Activated CD4-positive, alpha-beta T cell treated with anti-CD3 and anti-CD28 coated beads for 48 hours (primary cell): Measurements from ENCODE around the gene PARL.
A peak's percentile ranks its signal among the peaks of the same experiment; 100 is the strongest.

Experiments used
- DNase-seq: peaks from one replicate; pipeline ENCODE4 v3.0.0-alpha.2; 2020

Gene PARL, protein sequence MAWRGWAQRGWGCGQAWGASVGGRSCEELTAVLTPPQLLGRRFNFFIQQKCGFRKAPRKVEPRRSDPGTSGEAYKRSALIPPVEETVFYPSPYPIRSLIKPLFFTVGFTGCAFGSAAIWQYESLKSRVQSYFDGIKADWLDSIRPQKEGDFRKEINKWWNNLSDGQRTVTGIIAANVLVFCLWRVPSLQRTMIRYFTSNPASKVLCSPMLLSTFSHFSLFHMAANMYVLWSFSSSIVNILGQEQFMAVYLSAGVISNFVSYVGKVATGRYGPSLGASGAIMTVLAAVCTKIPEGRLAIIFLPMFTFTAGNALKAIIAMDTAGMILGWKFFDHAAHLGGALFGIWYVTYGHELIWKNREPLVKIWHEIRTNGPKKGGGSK

DNA sequence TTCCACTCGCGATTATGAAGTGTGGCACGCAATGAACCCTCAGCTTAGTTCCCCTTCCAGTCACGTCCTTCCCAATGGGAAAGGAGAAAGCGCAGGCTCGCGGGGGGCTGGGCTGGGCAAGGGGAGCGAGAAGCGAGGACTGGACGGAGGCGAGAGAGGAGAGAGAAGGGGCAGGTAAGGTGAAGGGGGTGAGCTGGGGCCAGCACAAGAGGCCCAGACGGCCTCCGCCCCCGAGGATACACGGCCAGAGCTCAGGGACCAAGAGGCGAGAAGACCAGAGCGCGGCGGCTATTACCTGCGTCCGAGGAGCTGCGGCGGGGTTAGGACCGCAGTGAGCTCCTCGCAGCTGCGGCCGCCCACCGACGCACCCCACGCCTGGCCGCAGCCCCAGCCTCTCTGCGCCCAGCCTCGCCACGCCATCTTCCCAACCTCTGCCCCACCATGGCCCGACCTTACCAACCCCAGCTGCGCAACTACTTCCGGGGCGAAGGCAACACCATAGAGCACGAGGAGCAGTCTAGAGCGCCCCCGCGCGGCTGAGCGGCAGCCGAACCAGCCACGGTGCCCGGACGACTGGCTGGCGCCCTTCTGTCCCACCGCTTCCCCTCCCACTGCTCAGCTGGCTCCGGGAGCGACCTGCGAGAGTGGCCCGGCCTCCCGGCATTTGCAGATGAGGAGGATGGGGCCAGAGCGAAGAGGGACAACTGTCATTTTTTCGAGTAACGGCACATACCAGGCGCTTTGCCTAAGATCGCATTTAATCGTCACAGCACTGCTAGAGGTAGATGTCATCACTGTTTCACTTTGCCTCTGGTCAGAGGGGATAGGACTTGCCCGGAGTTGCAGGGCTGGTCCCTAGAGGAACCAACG lies at the start of gene PARL:
TSS of gene PARL (minus strand) at position 454 of the 870 bp plus-strand sequence. CDS start at position 420, 34 bp downstream.
- DNase-seq: peak; percentile 98

DNA sequence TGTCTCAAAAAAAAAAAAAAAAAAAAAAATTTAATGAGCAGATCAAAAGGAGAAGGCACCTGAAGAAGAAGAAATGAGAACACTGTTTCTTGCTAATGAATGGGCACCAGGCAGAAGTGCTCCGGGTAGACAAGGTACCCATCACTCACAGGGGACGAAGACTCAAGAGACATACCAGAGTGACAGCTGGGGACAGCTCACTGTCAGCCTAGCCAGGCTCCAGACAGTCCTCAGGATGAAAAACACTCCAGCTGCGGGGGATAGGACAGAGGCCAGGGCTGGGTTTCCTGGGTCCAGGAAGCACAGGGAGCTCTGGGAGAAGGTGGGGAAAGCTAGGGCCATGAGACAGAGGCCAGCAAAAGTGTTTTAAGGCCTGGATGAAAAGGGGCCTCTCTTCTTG lies 48.5 kb upstream of the PARL start:
- no peak for DNase-seq

DNA sequence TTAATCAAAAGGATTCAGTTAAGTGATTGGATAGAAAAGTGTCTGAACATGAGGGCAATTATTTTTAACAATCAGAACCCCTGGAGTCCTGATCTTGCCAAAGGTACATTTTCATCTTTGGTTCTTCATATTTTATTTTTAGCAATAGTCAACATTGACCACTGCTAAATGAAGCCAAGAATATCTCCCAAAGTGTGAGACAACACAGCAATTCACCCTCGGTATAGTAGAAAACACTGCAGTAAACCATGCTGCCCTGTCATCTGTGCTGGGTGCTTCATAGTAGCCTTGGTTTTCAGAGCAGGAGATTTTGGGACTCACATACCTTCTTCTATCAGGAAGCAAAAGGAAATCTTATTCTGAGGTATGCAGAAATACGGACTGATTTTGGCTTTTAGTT lies 47.2 kb upstream of the PARL start:
- DNase-seq: no peak

DNA sequence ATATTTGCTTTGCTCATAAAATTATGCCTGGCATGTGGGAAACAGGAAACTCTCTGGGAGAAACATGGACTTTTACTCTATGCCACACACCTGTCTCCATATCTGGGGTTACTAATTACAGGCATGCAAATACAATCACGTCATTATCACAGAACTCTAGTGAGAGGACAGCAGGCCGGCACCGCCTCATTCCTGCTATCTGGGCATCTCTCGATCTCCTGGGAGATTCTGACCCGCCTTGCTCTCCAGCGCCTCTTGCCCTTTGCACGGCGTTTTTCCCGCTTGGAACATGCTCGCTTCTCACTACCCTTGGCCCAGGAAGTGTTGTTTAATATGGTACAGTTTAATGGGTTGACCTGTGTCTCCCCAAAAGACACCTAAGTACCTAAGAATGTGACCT lies 45.4 kb upstream of the PARL start:
- no peak for DNase-seq

DNA sequence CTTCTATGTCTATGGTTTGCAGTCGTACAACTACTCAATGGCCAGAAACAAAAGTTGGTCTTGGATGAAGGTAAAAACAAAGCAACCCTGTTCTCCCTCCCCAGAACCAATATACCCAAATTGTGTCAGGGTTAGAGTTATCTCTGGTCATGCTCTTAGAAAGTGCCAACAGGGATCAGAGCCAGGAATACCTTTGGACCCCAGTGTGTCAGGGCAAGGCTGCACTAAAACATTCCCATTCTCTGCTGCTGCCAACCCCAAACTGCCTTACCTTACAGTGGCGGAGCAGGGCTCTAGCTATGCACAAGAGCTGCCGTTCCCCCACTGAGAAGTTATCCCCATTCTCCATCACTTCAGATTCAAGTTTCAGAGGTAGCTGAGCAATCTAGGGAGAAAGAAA lies 42.4 kb upstream of the PARL start:
- DNase-seq: no peak

DNA sequence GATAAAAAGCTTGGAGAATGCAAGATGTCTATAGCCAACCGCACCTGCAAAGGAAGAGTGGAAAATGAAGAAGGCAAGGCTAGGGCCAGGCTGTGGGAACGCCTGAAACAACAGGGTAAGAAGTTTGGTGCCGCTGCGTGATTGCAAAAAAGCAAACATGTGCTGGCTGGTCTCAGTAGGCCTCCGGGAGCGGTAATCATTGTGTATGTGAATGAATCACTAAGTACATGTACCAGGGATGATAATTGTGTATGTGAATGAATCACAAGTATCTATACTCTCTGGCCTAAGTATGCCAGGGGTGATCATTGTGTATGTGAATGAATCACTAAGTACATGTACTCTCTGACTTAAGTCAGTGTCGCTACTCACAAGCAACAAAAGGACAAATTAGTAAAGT lies 40.3 kb upstream of the PARL start:
- DNase-seq: no peak

DNA sequence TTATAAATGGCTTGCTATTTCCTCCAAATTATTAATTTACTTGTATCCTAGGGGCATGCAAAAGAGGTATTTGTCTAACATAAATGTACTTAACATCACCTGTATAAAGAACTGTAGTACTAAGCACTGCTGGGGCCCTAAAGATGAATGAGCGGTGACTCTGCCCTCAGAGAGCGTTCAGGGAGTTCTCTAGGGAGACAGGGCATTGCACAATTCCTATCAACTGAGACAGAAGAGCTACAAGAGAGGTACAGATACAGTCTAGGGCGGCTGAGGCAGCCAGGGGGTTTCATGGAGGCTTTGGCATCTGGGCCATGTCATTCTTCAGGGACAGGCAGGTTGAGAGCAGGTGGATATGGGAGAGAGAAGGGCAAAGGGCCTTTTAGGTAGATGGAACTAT lies 39.9 kb upstream of the PARL start:
- DNase-seq: no peak

DNA sequence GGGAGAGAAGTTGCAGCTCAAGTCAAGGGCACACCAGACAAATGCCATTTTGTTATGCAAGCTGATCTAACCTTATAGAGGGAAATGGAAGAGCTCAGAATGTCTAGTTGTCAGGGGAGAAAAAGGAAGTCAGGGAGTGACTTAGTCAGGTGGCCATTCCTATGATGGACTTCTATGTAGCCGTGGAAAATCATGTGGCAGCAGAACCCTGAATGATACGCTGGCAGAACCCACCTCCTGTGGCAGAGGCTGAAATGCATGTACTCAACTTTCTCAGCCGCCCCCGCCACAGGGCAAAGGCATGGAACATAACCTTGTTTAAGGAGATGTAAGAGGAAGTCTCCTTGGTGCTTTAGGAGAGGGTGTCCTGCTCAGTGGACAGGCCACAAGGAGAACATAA lies 37.7 kb upstream of the PARL start:
- no peak for DNase-seq

DNA sequence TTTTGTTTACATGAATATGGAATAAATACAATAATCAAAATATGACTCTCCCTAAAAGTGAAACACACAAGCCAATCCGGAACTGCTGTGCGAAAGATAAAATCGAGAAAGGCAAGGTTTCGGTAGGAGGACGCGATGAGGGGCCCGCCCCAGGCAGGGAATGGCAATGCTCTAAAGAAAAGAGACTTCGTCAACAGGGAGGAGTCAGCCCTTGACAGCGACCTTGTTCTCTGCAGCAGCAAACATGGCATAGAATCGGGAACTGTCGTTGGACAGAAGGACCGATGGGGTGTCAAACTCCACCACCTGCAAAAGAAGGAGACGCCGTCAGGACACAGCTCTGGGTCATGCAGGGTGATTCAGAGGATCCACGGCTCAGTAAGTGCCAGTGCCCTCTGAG lies 36.4 kb upstream of the PARL start:
- DNase-seq: no peak

DNA sequence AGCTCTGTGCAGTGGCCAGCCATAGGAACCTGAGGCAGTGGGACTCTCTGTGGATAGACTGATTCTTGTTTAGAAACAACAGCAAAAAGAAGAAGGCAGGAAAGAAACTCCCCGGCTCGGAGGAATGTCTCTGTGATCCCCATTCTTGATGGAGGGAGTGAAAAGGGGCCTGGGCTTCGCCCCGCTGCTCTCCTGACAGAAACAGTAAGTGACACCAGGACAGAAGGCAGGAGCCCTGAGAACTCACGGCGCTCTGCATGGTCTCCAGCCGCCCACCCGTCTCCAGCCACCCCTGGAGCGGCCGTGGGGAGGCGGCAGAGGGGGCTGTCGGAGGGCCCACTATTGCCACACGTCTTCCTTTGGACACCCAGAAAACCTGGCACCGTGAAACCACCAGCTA lies 35.7 kb upstream of the PARL start:
- no peak for DNase-seq

DNA sequence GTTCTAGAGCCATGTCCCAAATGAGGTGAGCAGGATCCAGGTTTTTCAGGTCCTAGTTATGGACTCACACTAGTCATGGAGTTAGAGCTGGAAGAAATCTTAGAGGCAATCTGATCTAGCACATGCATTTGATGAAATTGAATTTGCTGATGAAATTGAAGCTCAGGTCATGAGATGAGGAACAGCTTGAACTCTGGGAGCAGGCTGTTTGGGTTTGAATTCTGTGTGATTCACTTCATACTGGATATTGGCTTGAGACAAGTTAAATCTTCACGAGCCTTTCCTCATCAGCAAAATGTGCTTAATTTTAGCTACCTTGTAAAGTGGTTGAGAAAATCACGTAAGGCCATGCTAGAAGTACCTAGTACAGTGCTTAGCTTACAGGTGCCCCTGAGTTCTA lies 33.5 kb upstream of the PARL start:
- DNase-seq: no peak

DNA sequence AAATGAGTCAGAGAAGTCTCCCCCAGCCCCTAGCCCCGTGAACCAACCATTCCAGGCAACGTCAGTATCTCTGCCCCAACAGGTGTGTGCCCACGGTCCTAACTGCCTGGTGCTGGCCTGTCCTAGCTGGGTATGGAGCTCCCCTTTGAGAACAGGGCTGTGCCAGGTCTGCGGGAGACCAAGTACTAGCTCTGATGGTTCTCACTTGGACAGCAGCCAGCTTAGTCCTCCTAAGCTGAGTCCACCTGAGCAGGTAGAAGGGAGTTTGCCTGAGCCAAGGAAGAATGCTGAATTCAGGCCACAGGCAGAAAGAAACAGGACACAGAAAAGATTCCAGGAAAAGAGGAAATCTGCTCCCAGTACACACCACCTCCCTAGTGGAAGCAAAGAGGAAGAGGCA lies 33.1 kb upstream of the PARL start:
- no peak for DNase-seq

DNA sequence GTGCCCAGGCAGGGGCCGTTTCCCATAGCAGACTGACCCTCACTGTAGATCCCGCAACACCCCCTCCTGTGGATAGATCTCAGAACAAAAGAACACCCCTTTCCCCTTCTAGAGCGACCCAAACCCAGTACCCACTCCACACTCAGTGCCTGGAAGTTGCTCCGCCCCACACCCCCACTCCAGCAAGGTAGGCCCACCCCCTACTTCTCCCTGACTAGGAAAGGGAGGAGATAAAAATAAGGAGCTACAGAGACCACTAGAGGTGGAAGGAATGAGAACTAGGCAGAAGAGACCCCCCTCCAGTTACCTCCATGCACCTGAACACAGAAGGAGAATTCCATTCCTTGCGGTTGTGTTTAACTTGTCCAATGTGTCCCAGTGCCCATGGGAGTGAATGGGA lies 30.2 kb upstream of the PARL start:
- no peak for DNase-seq

DNA sequence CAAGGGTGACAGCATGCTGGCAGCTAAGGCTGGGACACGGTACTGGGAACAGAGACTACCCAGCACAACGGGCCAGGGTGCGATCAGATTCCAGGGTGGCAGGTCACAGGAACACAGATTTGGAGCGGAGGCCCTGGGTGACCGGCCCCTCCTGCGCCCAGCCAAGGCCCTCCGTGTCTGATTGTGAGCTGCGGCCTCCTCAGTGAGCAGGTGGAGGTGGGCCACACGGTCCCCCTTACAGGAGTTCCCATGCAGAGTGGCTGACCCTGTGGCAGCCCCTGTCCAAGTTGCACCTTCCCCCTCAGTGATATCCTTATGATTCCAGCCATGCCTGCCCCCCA lies 28.9 kb upstream of the PARL start:
- DNase-seq: no peak

DNA sequence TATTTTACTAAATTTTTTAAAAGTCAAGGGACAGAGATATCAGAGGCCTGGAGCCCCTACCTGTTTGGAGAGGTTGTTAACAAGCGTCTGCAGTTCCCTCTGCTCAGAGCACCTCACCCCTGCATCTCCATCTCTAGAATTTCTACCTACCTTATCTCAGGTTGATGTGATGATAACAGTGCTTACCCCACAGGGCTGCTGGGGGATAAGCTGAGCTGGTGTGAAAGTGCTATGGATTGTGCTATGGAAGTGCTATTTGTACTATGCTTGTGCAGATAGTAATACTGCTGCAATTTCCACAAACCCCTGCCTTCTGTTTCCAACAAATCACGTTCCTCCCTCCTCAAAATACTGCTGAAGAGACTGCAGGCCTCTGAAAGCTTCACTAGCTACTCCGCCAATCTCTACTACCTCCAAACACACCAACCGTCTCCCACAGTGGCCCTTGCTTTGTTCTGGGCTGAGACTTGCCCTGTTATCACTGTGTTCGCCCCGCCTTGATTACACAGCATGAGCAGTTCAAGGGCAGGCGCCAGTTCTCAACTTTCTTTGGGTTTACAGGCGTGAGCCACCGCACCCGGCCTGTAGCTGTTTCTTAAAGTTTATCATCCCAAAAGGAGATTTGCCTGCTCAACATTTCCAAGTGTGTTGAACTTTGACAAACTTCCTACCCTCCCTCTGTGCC lies 28.4 kb upstream of the PARL start:
- DNase-seq: no peak

DNA sequence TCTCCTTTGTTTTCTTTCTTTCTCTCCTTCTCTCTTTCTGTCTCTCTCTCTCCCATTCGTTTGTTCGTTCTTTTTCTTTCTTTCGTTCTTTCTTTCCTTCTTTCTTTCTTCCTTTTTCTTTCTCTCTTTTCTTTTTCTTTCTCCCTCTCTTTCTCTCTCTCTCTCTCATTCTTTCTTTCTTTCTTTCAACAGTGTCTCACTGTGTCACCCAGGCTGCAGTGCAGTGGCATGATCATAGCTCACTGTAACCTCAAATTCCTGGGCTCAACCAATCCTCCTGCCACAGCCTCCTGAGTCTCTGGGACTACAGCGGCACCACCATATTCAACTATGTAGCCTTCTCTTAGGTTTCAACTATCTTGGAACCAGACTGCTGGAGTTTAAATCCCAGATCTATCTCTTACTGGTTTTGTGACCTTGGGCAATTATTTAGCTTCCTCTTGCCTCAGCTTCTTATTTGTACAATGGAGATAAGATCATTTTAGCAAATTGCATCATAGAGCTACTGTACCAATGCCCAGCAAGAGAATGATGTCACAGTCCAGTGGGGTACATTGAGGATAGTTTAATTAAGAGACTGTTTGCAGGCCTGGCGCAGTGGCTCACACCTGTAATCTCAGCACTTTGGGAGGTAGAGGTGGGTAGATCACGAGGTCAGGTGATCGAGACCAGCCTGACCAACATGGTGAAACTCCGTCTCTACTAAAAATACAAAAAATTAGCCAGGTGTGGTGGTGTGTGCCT lies 27.3 kb upstream of the PARL start:
- DNase-seq: no peak

DNA sequence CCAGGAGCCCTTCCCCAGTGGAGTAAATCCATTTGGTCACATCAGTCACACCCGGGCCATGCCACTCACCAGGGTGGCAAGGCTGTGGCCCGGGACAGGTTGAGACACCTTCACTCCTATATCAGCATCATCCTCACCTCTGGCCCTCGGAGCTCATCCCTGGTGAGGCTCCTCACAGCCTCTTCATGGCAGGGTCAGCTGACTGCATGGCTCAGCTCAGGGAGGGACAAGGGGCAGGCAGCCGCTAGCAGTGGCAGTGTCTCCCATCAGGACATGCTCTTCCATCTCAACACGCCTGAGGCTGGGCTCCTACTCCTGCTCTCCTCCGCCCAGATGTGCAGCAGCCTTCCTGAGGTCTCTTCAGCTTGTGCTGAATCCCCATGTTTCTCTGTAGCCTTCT lies 26.4 kb upstream of the PARL start:
- DNase-seq: no peak

DNA sequence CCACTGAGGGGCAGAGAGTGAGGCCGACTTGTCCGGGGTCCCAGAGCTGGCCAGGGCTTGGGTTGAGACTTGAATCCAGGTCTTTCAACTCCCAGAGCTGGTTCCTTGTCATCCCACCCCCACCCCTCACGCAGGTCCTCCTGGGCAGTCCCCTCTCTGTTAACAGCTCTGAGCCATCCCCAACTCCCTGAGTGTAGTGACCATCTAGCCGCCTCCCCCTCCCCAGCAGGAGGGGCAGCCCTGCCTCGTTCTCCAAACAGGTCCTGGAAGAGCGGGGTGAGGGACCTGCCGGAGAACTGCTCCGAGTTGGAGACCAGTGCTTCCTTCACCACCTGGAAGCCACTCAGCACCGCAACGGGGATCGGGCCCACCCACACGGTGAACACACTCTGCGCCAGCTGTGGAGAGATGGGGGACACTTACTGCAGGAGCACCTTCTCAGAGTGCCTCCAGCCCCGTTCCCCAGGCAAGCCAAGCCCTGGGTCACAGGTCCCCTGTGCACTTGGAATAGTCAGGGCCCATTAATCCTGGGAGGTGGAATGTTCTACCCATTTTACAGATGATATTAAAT lies 24.4 kb upstream of the PARL start:
- DNase-seq: no peak

DNA sequence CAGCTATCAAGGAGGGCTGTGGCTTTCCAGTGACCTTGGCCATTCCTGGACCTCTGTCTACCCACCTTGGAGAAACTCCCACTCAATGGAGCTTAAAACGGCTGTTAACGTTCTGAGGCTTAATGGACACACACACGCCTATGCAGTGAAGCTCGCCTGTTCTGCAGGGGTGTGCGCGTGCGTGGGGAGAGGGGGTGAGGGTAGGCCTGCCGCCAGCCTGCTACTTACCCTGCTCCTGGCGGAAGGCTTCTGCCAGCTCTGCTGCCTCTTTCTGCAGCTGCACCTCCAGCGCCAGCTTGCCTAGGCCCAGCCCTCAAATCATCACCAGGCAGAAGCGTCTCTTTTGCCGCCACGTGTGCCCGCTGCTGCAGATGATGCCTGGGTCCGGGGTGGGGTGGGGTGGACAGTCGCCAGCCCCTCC lies 23.2 kb upstream of the PARL start:
- DNase-seq: no peak

DNA sequence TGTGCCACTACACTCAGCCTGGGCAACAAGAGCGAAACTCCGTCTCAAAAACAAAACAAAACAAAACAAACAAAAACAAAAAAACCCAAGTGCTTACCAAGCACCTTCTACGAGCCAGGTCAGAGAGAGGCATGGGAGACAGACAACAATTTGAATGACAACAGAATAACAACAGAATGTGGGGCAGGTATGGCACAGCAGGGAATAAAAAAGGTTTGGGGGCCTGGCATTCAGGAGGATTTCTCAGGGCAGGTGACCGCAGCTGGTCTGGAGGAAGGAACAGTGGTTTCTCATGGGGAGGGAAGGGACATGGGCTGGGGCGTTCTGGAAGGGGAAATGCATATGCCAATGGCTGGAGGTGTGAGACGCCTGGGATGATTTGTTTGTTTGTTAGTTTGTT lies 22.5 kb upstream of the PARL start:
- DNase-seq: no peak

DNA sequence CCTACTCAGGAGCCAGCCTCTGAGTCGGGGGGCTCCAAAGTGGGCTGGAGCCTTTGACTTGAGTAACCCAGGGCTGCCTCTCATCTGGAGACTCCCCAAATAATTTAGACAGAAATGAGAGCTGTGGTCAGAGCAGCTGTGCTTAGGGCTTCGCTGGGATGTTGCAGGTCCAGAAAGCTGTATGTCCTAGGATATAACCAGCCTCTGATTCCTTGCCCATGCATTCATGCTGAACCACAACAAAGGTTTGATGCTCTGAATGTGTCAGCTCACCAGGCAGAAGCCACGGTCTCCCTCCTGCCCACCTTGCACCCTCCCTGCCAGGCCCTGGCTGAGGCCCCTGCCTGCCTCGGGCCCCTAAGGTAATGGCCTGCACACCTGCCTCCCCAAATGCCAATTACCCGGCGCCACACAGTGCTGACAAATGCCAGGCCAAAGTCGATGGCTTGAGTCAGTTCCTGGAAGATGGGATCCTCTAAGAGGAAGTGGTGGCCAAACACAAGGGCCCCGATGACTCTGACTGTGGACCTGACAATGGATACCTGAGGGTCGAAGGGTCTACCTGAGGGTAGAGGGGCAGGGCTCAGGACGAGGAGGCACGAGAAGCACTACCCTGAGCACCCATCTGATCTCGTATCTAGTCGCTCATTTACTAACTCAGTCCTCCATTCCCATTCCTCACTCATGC lies 21.7 kb upstream of the PARL start:
- no peak for DNase-seq
